GM12878 (cell line): ENCODE measurements around the gene LPA. TPM values are rescaled to one million over a fixed set of nuclear protein-coding genes. Genes with fewer than 3 reads are reported as not detected.
"Not testable (repeated sequence)": the region's sequence is repeated elsewhere in the genome, so short reads cannot be mapped to it uniquely, and the experiment has no call there.

Experiments used
- ATAC-seq: fragments of 200-7000 bp; cut with Tn5 transposase; 3 replicates; pipeline ENCODE4 v1.9.1; 2020; ENCODE audit warnings: mild to moderate bottlenecking, moderate library complexity
- Bru-seq: library from RNA; stranded (reverse); fragments of 400-500 nt; gene quantifications from one replicate; lab custom pipeline; 2021; lab: Mats Ljungman, UMichigan
- BruChase-seq, 2 experiments: library from RNA; stranded (reverse); fragments of 400-500 nt; gene quantifications; one replicate each; lab custom pipeline; 2021; lab: Mats Ljungman, UMichigan
- BruUV-seq: library from RNA; stranded (reverse); fragments of 400-500 nt; replicated peaks from 2 replicates; lab custom pipeline; 2021; lab: Mats Ljungman, UMichigan
- CTCF ChIA-PET: fragments of 300-600 bp; sonication (Branson Sonifier 250); formaldehyde crosslinking; extraction: SDS; loops from one replicate; lab custom pipeline; 2021; ENCODE audit warnings: inconsistent platforms; lab: Yijun Ruan, JAX
- POLR2A ChIA-PET: fragments of 350-600 bp; formaldehyde crosslinking; extraction: SDS; loops from one replicate; lab custom pipeline; 2021; ENCODE audit warnings: inconsistent platforms; lab: Charles Lee
- RAD21 ChIA-PET: fragments of 300-600 bp; sonication (Branson Sonifier 250); formaldehyde crosslinking; loops from one replicate; lab custom pipeline; 2023; ENCODE audit warnings: antibody characterized with exemption; ENCODE audit not compliant: unreplicated experiment; lab: Charles Lee
- SMC1A ChIA-PET: fragments of 300-600 bp; sonication (Branson Sonifier 250); formaldehyde crosslinking; loops from one replicate; lab custom pipeline; 2023; ENCODE audit not compliant: unreplicated experiment, uncharacterized antibody; lab: Charles Lee
- DNase-seq: peaks from one replicate; pipeline ENCODE4 v3.0.0-alpha.2; 2011; ENCODE audit warnings: low read depth, low spot score
- FAIRE-seq: peaks from 3 replicates; lab custom pipeline; 2011; peaks lifted over from hg19 to GRCh38; lab: Jason Lieb, UNC
- H2AFZ ChIP-seq: 2 replicates; pipeline ENCODE4 v1.6.0; 2011; ENCODE audit warnings: low read depth, low read length, control low read depth; ENCODE audit not compliant: control insufficient read depth
- H3K27ac ChIP-seq: 2 replicates; pipeline ENCODE4 v1.5.1; 2011; ENCODE audit warnings: control low read depth; ENCODE audit not compliant: control insufficient read depth, insufficient read depth
- H3K27me3 ChIP-seq, 2 experiments: replicated peaks in 1 of 2; 2 replicates each; pipeline versions ENCODE4 v1.6.0 to v1.6.1; 2011; ENCODE audit warnings: low read length in 1 of 2; ENCODE audit not compliant: control insufficient read depth in 2 of 2, insufficient read depth in 2 of 2
- H3K36me3 ChIP-seq, 2 experiments: 2 replicates each; pipeline ENCODE4 v1.5.1; 2011; ENCODE audit warnings: low read length in 1 of 2; ENCODE audit not compliant: control insufficient read depth in 2 of 2, insufficient read depth in 2 of 2
- H3K4me1 ChIP-seq: 2 replicates; pipeline ENCODE4 v1.6.1; 2011; ENCODE audit warnings: mild to moderate bottlenecking, low read length, moderate library complexity, mixed read lengths; ENCODE audit not compliant: control insufficient read depth, insufficient read depth
- H3K4me2 ChIP-seq: 2 replicates; pipeline ENCODE4 v1.6.0; 2011; ENCODE audit warnings: control low read depth; ENCODE audit not compliant: control insufficient read depth, insufficient read depth
- H3K4me3 ChIP-seq: fragments of 200-600 bp; sonication (generic); 2 replicates; pipeline ENCODE4 v1.5.1; 2016
- H3K79me2 ChIP-seq: 2 replicates; pipeline ENCODE4 v1.6.0; 2011; ENCODE audit warnings: low read length; ENCODE audit not compliant: control insufficient read depth, insufficient read depth
- H3K9ac ChIP-seq: 2 replicates; pipeline ENCODE4 v1.8.0; 2011; ENCODE audit warnings: low read length, control low read depth, mixed read lengths; ENCODE audit not compliant: control insufficient read depth, insufficient read depth
- H3K9me3 ChIP-seq: replicated peaks from 3 replicates; pipeline ENCODE4 v1.5.1; 2011; ENCODE audit warnings: mild to moderate bottlenecking, low read length; ENCODE audit not compliant: control insufficient read depth, insufficient read depth
- H4K20me1 ChIP-seq: 2 replicates; pipeline ENCODE4 v1.6.0; 2011; ENCODE audit not compliant: control insufficient read depth, insufficient read depth
- WGBS: methylation state at CpG from one replicate; pipeline ENCODE4 v1.1.6; 2016; ENCODE audit warnings: low lambda C conversion rate; ENCODE audit not compliant: insufficient replicate concordance, insufficient coverage; ENCODE audit errors: missing lambda C conversion rate; 5-methylcytosine and 5-hydroxymethylcytosine counted together
- in situ Hi-C: fragments of 300-500 bp; cut with MboI; formaldehyde crosslinking; loops from 9 replicates; pipeline ENCODE4 v1.14.3; 2018; ENCODE audit warnings: mixed read lengths
- intact Hi-C: fragments of 100-400 bp; cut with micrococcal nuclease; formaldehyde crosslinking; loops from one replicate; pipeline ENCODE4 v1.14.2; 2022; ENCODE audit not compliant: unreplicated experiment
- long read RNA-seq, 2 experiments: library from polyadenylated mRNA; unstranded; transcript quantifications; one replicate each; pipeline ENCODE4 v2.0.0, GENCODE V29; 2019 to 2020
- polyA minus RNA-seq, 3 experiments: library from RNA; depleted of rRNA, polyadenylated mRNA; stranded (reverse); fragments of >200 nt; gene quantifications; 2 replicates each; pipeline ENCODE4 v1.2.3, GENCODE V29; 2011
- polyA plus RNA-seq, 11 experiments: library from polyadenylated mRNA; depleted of rRNA in 4 of 11; unstranded in 6 of 11; stranded (reverse) in 5 of 11; fragments of >200 nt; fragmentation: Nextera tagmentation in 4 of 11; fragmentation: Illumina TruSeq in 1 of 11; extraction: Ambion mirVana in 4 of 11; extraction: Trizol in 1 of 11; gene quantifications; 1 replicate in 1 of 11; 2 replicates in 10 of 11; pipeline versions ENCODE4 v1.2.1 to v1.2.3, GENCODE V29; 2011 to 2016; ENCODE audit warnings: inconsistent platforms in 2 of 11, missing spikeins in 2 of 11, low read depth in 1 of 11
- total RNA-seq, 4 experiments: library from RNA; depleted of rRNA in 3 of 4; stranded (reverse); fragments of >200 nt in 3 of 4; fragmentation: Illumina TruSeq in 1 of 4; extraction: Trizol in 1 of 4; gene quantifications; 2 replicates each; pipeline versions ENCODE4 v1.2.1 to v1.2.3, GENCODE V29; 2013 to 2021

The LPA gene, protein sequence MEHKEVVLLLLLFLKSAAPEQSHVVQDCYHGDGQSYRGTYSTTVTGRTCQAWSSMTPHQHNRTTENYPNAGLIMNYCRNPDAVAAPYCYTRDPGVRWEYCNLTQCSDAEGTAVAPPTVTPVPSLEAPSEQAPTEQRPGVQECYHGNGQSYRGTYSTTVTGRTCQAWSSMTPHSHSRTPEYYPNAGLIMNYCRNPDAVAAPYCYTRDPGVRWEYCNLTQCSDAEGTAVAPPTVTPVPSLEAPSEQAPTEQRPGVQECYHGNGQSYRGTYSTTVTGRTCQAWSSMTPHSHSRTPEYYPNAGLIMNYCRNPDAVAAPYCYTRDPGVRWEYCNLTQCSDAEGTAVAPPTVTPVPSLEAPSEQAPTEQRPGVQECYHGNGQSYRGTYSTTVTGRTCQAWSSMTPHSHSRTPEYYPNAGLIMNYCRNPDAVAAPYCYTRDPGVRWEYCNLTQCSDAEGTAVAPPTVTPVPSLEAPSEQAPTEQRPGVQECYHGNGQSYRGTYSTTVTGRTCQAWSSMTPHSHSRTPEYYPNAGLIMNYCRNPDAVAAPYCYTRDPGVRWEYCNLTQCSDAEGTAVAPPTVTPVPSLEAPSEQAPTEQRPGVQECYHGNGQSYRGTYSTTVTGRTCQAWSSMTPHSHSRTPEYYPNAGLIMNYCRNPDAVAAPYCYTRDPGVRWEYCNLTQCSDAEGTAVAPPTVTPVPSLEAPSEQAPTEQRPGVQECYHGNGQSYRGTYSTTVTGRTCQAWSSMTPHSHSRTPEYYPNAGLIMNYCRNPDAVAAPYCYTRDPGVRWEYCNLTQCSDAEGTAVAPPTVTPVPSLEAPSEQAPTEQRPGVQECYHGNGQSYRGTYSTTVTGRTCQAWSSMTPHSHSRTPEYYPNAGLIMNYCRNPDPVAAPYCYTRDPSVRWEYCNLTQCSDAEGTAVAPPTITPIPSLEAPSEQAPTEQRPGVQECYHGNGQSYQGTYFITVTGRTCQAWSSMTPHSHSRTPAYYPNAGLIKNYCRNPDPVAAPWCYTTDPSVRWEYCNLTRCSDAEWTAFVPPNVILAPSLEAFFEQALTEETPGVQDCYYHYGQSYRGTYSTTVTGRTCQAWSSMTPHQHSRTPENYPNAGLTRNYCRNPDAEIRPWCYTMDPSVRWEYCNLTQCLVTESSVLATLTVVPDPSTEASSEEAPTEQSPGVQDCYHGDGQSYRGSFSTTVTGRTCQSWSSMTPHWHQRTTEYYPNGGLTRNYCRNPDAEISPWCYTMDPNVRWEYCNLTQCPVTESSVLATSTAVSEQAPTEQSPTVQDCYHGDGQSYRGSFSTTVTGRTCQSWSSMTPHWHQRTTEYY (N-terminal part only)
- total RNA-seq (2013; cell fraction: nucleolus; rRNA removed) = 0.19 and 0.27 TPM in 2 replicates
- total RNA-seq (2014; rRNA removed) (0.71 and 1.9 TPM in 2 replicates), total RNA-seq (2014; rRNA removed; fragmentation: Illumina TruSeq; extraction: Trizol) (0.76 and 1.2 TPM in 2 replicates), total RNA-seq (2021) (2.8 TPM in 2 replicates), polyA plus RNA-seq (2011; rRNA removed) (0.03 TPM in 1 of 2 replicates, not detected in the other), polyA plus RNA-seq (2014; fragmentation: Illumina TruSeq; extraction: Trizol) (0.41 and 0.81 TPM in 2 replicates), polyA plus RNA-seq (2014; fragmentation: Nextera tagmentation; extraction: Ambion mirVana) (under 1 TPM; 0.04 to 0.23 TPM), polyA plus RNA-seq (2014; rRNA removed) (0.63 and 0.76 TPM in 2 replicates), polyA plus RNA-seq (2016; fragmentation: Nextera tagmentation; extraction: Ambion mirVana) (under 1 TPM; 0.39 to 0.74 TPM), polyA minus RNA-seq (2011; rRNA and poly(A)+ RNA removed) (not detected in 2 replicates), Bru-seq, nascent RNA (percentile 3 among the genes with signal in this experiment), BruChase-seq, experiment 1, labeled RNA remaining after a 6-hour chase (percentile 1 among the genes with signal in this experiment), BruChase-seq, experiment 2, labeled RNA remaining after a 2-hour chase (not detected)
- 0.07 TPM for polyA plus RNA-seq (2011; ENCODE audit: low read depth)
- polyA plus RNA-seq (2011; cell fraction: cytosol; rRNA removed) = 0.04 and 0.05 TPM in 2 replicates
- polyA plus RNA-seq (2011; cell fraction: nucleus; rRNA removed) = 0.12 and 0.24 TPM in 2 replicates
- polyA plus RNA-seq (2012) = 0.01 and 0.03 TPM in 2 replicates
- polyA minus RNA-seq (2011; cell fraction: cytosol; rRNA and poly(A)+ RNA removed) = not detected in 2 replicates
- 0.10 and 0.48 TPM in 2 replicates for polyA minus RNA-seq (2011; cell fraction: nucleus; rRNA and poly(A)+ RNA removed)
- long read RNA-seq, experiment 1 = 0 reads
- long read RNA-seq, experiment 2 = 0 reads

DNA sequence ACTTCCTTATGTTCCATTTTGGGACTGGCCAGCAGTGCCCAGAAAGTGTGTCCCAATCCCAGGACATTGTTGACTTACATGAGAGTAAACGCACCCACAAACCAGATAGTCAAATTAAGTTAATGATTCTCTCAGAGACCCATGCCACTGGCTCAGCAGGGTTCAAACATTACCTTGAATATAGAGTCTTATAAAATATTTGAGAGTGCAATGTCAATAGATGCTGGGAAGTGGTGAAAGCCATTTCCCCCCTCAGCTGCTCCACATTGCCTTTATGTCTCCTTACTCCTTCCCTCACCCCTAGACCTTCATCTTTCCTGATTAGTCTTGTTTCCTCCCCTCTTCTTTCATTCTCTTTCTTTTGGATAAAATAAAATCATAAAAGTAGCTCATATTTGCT is at the start of gene LPA:
Gene LPA, minus strand, starts transcription at position 78 of the 400 bp plus-strand sequence. Its CDS starts 61 bp downstream, at position 17.
- 50% methylated on average over 1 of the region's 1 CpG for WGBS
- H3K9ac ChIP-seq, POLR2A ChIA-PET, H2AFZ ChIP-seq, FAIRE-seq, BruUV-seq, H3K4me1 ChIP-seq, CTCF ChIA-PET, H3K4me3 ChIP-seq, H3K79me2 ChIP-seq, H3K27ac ChIP-seq, H4K20me1 ChIP-seq, H3K36me3 ChIP-seq, in situ Hi-C loops, H3K27me3 ChIP-seq, ATAC-seq, H3K4me2 ChIP-seq, DNase-seq, H3K9me3 ChIP-seq: not testable (repeated sequence)
- RAD21 ChIA-PET = interaction anchor here (0.5 kb wide), 1 partner anchor 744 kb away, joined by 3 read pairs; no protein-coding TSS in a partner anchor
- intact Hi-C loops = loop anchor here (10.0 kb wide), 1 partner anchor 529 kb away; no protein-coding TSS in a partner anchor
- SMC1A ChIA-PET = interaction anchor here (0.8 kb wide), 1 partner anchor 145 kb away, joined by 3 read pairs; no protein-coding TSS in a partner anchor

DNA sequence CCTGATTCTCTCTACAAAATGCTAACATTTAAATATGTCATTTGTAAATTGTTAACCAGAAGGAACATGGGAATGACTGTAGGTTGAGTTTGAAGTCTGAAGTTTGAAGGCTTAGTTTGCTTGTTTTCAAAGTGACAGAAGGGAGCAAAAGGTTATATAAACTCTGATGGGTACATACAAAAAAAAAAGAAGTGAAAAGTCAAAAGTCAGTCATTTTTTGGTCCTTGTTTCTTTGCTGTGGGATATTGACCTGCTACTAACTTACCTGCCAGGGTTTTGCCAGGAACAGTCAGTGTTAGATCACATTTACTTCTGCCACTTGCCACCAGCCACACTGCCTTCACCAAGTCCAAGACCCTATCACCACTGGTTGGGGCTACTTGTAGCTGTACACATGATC is 44.9 kb upstream of the LPA start:
- H3K79me2 ChIP-seq, DNase-seq, ATAC-seq, SMC1A ChIA-PET, H3K9me3 ChIP-seq, in situ Hi-C loops, H4K20me1 ChIP-seq, H3K4me3 ChIP-seq, H3K9ac ChIP-seq, H3K27ac ChIP-seq, H3K4me2 ChIP-seq, intact Hi-C loops, BruUV-seq, H3K36me3 ChIP-seq, CTCF ChIA-PET, H2AFZ ChIP-seq, RAD21 ChIA-PET, POLR2A ChIA-PET, H3K27me3 ChIP-seq, H3K4me1 ChIP-seq, FAIRE-seq: not testable (repeated sequence)

DNA sequence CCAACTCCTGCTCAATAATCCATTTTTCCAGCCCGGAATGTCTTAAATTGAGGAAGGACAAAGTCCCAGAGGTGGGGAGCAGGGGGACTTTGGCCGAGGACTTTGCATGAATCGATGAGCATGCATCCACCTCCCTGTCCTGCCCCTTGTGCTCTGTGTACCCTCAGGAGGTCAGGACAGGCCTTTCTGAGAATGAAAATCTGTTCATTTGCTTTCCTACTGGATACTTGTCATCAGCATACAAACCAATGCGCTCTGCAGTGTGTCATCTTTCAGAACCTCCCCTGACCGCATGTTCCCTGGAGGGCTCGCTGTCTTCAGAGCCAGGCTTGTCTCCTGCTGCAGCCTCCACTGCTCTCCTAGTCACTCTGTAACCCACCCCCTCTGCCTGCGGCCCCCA is 40.6 kb upstream of the LPA start:
- 44% methylated on average over 6 of the region's 7 CpGs for WGBS
- SMC1A ChIA-PET, intact Hi-C loops, DNase-seq, H3K9ac ChIP-seq, H3K27me3 ChIP-seq, H2AFZ ChIP-seq, H3K79me2 ChIP-seq, RAD21 ChIA-PET, H3K4me2 ChIP-seq, H3K4me1 ChIP-seq, H4K20me1 ChIP-seq, H3K27ac ChIP-seq, ATAC-seq, POLR2A ChIA-PET, H3K36me3 ChIP-seq, H3K4me3 ChIP-seq, in situ Hi-C loops, H3K9me3 ChIP-seq, FAIRE-seq, CTCF ChIA-PET, BruUV-seq: not testable (repeated sequence)
